Activated naive CD4-positive, alpha-beta T cell treated with Interleukin-2 at 50 U/mL for 16 hours (primary cell): Measurements from ENCODE around the gene ODAM.
"Not testable (repeated sequence)": the region's sequence is repeated elsewhere in the genome, so short reads cannot be mapped to it uniquely, and the experiment has no call there.

Source experiments
- DNase-seq: peaks from one replicate; pipeline ENCODE4 v3.0.0-alpha.2; 2020

The ODAM gene

DNA sequence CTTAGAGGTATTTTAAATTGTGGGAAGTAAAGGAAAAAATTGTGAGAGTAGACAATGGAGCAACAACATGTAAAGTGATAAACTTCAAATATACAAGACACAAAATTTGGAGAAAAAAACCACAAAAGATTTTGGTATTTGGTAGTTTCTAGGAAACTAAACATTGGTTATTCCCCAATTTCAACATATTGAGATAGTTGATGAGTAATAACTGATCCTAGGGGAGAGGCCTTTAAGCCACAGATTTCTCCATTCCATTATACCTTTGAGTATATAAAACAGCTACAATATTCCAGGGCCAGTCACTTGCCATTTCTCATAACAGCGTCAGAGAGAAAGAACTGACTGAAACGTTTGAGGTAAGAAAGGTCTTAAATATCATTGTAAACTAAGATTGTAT is 30.3 kb downstream of the ODAM start, which contains the start of gene FDCSP:
Gene FDCSP (plus strand): TSS at position 301 of the 400 bp plus-strand sequence. CDS start 5,071 bp downstream, outside the sequence.
- no peak for DNase-seq

DNA sequence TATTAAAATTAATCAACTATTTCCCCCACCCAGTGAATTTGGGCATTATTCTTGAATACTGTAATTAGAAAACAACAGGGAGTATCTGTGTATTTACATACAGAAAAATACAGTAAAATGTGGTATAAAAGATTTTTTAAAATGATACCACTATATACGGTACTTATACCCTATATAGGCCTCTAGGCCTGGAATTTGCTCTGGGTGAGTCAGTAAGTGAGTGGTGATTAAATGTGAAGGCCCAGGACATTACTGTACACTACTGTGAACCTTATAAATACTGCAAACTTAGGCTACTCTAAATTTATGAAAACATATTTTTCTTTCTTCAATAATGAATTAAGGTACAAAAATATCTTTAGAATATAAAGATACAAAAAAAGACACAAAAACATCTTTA is 40.6 kb downstream of the ODAM start:
- no peak for DNase-seq

DNA sequence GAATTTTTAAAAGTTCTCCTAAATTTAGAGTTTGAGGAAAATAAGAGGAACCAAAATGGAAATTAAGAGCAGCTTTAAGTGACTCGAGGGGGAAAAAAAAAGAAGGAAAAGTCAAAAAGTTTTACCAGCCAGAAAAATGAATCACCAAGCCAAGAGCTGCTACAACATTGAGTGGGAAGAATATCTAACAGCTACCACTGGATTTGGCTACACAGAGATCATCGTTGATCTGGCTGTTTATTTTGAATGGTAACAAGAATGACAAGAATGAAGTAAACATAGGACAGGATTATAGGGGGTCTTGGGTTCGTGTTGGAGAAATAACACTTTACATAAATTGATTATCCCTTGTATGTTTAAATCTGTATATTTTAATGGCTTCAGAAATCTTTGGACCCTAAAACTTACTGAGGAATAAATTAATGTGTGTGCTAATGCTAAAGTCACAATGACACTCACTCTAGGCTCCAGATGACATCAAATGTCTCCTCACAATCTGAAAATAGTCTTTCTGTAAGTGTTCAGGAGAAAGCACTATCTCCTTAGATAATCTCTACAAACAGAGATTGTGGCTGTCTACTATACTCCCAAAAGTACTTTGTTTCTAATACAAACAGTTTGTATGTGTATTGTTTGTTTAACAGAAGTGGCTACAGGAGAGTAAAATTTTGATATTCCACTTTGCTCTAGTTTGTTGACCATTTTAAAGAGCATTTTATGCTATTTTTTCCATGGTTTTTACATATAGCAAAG is 43.8 kb downstream of the ODAM start:
- no peak for DNase-seq

DNA sequence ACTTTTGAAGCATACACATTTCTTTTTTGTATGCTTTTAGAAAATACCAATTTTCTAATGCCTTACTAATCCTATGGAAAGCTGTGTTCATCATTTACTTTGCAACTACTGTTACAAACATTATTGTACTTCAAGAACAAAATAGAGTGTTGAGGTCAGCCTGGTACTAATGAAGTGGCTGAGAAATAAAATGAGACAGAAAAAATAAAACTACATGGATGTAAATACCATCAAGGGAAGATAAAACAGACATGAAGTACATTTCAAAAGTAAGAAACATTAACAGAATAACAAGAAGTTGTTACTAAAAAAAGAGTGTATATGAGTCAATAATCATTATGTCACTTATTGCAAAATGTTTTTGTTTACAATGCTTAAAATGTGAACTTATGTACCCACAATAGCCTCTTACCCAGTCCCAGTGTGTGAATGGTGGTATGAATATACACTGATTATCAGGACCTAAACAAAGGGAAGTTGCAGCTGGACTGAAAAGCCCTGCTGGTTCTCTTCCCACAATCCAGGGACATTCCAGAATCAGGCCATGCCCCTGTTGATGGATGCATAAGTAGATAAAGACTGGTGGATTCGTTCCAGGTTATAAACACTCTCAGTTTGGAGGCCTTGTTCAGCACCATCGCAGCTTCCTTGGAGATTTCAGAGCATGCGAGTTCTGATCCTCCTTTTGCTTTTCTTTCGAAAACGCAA is 44.5 kb downstream of the ODAM start:
- DNase-seq, result no peak

DNA sequence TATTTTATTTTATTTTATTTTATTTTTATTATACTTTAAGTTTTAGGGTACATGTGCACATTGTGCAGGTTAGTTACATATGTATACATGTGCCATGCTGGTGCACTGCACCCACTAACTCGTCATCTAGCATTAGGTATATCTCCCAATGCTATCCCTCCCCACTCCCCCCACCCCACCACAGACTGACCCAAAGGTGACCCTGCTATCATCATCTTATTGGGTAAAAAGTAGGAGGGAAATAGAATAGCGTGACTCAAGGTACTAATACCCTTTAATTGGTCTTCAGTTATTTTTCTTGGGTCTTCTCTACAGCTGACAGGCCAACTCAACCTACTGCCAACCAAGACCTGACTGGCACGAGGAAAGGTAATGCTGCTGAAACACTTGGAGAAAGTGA is 46.8 kb downstream of the ODAM start, which contains the start of gene CSN3:
Gene CSN3 (plus strand): TSS at position 301 of the 400 bp plus-strand sequence. CDS start 2,223 bp downstream, outside the sequence.
- not testable (repeated sequence) for DNase-seq

DNA sequence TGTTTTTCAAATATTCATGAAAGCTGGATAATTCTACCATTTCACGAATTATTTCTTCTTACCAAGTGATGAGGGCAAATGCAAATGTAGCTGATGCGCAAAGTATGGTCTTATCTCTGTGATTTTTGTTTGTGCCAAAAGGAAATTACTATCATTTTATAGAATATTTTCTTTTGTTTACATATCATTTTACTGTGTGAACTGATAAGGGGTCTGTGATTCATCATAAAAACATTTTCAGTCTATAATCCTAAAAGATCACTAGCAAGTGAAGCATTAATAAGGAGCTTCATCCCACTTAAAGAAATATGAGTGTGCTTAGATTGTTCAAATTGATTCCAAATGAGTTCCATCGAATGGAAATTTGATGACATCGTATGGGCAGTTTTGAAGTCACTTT is 47.6 kb downstream of the ODAM start:
- DNase-seq, result no peak

DNA sequence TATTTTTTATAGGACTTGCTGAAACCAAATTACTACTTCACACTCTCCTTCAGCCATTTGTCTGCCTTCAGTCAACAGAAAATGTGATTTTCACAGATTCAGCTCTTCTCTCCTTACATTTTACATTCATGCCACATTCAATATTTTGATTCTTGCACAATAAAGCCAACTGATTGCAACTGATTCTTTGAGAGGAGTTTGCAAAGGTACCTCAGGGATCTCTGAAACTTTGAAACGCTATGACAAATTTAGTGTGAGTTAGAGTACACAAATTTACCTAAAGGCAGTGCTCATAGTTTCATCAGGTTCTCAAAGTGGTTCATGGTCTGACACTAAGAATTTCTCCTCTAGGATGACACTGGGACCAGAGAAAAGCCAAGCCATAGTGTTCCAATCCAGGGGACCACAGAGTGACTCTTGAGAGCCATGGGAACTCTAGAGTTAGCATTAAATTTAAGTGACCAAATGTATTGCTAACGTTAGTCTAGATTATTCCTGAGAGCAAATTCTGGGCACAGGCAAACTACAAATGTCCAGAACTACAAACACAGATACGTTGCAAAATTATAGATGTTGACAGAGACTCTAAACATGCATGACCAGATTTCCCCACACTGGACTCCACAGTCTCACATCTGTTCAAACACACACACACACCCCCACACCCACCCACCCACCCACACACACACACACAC is 55.9 kb downstream of the ODAM start:
- DNase-seq, result no peak

DNA sequence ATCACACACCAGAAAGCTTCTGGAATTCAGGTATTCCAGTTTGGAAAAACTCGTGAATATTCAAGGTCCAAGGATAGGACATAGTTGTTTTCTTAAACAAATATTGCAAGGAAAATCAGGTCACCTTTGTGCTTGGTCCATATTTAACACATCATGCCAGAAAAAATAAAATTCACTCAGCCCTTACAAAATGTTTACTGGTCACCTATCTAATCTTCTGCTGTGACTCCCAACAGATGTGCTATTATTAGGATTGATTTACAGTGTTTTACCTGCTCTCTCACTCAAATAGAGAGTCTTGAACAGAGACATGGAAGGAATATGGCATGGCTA is 56.4 kb downstream of the ODAM start:
- no peak for DNase-seq
